Measurements from ENCODE around the gene INTS7.
"Not testable (repeated sequence)": the region's sequence is repeated elsewhere in the genome, so short reads cannot be mapped to it uniquely, and the experiment has no call there.

Gene INTS7

DNA sequence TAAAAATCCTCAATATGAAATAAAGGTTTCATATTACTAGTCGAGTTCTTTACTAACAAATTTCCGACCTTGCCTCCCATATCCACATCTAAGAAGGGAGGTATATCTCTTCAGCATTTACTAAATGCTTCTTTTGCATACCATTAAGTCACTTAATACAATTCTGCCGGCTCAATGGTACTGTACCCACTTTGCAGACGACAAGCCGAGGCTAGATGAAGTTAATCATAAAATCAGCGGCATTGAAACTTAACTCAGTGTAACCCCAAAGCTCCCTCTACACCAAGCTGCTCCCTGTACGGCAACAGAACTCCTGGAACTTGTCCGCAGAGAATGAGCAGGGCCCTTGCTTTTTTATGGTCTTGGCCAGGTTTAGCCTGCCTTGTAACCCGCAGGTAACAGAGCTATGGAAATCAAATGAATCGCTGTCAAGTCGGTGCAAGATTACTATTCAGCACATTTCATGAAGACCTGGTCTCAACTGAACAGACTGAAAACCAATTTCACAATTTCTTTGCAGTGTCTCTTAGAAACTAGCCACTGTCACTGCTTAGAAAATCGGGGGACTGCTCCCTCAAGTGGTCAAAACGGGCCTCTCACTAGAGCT is 738 bp downstream of the INTS7 start:
- no peak for TF ChIP-seq ZFX (IDR thresholded peaks at IDR 0.05; ENCODE audit: borderline replicate concordance)
- TF ChIP-seq, protein P1, sequence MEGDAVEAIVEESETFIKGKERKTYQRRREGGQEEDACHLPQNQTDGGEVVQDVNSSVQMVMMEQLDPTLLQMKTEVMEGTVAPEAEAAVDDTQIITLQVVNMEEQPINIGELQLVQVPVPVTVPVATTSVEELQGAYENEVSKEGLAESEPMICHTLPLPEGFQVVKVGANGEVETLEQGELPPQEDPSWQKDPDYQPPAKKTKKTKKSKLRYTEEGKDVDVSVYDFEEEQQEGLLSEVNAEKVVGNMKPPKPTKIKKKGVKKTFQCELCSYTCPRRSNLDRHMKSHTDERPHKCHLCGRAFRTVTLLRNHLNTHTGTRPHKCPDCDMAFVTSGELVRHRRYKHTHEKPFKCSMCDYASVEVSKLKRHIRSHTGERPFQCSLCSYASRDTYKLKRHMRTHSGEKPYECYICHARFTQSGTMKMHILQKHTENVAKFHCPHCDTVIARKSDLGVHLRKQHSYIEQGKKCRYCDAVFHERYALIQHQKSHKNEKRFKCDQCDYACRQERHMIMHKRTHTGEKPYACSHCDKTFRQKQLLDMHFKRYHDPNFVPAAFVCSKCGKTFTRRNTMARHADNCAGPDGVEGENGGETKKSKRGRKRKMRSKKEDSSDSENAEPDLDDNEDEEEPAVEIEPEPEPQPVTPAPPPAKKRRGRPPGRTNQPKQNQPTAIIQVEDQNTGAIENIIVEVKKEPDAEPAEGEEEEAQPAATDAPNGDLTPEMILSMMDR (IDR thresholded peaks at IDR 0.05): no peak
- peak overlapping the region; percentile 85 for H3K27ac ChIP-seq

DNA sequence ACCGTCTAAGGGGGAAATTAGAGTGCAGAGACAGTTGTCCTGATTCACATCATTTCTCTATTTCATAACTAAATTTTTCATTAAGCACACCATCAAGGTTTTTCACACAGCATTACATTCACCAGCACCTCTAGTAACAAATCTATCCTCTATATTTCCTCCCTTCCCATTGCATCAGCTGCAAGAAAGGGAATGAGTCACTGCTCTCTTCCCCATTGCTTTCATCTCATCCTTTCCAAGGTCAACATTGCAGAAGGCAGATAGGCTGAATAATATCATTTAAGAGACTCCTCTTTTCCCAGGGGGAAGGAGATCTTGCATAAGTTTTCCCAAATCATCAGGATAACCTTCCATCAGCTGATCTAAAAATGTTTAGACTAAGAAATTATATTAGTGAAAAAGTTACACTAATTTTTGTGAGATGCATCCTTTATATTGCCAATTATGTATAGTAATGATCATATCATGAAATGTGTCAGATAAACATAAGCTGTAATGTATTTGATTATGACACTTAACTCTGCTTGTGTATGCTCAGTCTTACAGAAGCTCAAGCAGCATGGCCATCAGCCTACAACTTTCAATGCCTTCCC is 4.3 kb downstream of the INTS7 start:
- peak overlapping the region; percentile 13; the same call in 1 of the 2 replicates for H3K27ac ChIP-seq
- TF ChIP-seq ZFX (IDR thresholded peaks at IDR 0.05; ENCODE audit: borderline replicate concordance): no peak
- TF ChIP-seq, protein P1 (IDR thresholded peaks at IDR 0.05): no peak

DNA sequence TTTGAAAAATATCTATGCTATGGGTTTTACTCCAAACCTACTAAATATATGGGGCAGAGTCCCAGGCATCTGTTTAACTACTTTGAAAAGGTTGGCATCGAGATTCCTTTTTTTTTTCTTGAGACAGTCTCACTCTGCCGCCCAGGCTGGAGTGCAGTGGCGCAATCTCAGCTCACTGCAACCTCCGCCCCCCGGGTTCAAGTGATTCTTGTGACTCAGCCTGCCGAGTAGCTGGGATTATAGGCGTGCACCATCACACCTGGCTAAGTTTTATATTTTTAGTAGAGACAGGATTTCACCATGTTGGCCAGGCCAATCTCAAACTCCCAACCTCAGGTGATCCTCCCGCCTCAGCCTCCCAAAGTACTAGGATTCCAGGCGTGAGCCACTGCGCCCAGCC is 7.6 kb downstream of the INTS7 start:
- not testable (repeated sequence) for H3K27ac ChIP-seq

DNA sequence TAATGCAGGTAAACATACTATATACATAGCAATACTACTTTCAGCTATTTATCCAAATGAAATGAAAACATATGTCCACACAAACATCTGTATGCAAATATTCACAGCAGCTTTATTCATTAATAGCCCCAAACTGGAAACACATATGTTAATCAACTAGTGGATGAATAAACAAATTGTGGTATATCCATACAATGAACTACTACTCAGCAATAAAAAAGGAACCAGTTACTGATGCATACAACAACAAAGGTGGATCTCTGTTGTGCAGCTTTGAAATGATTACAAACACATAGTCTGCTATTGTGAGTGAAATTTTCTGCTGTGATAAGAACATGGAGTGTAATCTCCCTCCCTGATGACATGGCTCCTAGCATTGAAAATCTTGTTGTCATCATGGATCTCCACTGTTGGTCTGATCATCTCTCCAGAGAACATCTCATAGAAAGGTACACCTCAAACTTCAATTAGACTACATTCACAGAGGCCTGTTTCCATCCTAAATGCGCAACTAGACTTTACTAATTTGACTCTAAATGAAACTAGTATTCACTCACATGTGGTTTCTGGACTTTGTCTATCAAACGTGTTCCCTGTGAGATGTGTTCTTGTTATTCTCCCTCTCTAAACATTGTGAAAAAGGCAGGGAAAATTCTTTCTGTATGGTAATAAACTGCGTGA is 10.7 kb downstream of the INTS7 start:
- TF ChIP-seq, protein P1 (IDR thresholded peaks at IDR 0.05): no peak
- TF ChIP-seq ZFX (IDR thresholded peaks at IDR 0.05; ENCODE audit: borderline replicate concordance): no peak
- H3K27ac ChIP-seq: no peak overlapping the region

DNA sequence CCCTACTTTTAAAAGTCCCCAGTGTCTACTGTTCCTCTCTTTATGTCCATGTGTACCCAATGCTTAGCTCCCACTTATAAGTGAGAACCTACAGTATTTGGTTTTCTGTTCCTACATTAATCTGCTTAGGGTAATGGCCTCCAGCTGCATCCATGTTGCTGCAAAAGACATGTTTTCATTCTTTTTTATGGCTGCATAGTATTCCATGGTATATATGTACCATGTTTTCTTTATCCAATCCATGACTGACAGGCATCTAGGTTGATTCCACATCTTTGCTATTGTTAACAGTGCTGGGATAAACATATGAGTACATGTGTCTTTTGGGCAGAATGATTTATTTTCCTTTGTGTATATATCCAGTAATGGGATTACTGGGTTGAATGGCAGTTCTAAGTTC is 12.4 kb downstream of the INTS7 start:
- not testable (repeated sequence) for H3K27ac ChIP-seq

GRCh38 chr1:212021563-212021962 is 13.8 kb downstream of the INTS7 start:
- no peak for TF ChIP-seq ZFX (IDR thresholded peaks at IDR 0.05; ENCODE audit: borderline replicate concordance)
- TF ChIP-seq, protein P1 (IDR thresholded peaks at IDR 0.05): no peak
- H3K27ac ChIP-seq: no peak overlapping the region

GRCh38 chr1:212020975-212021374 is 14.4 kb downstream of the INTS7 start:
- TF ChIP-seq ZFX (IDR thresholded peaks at IDR 0.05; ENCODE audit: borderline replicate concordance): no peak
- TF ChIP-seq, protein P1 (IDR thresholded peaks at IDR 0.05): no peak
- H3K27ac ChIP-seq: no peak overlapping the region

- TF ChIP-seq, protein P1 (IDR thresholded peaks at IDR 0.05): no peak
- no peak for TF ChIP-seq ZFX (IDR thresholded peaks at IDR 0.05; ENCODE audit: borderline replicate concordance)
- no peak overlapping the region for H3K27ac ChIP-seq
Measured at GRCh38 chr1:212013672-212014071, 21.7 kb downstream of the INTS7 start.
